ENCODE measurements around the gene GNG13.
A peak's percentile ranks its signal among the peaks of the same experiment; 100 is the strongest.

GNG13 gene

GRCh38 chr16:794091-794822, 6.3 kb downstream of the GNG13 start:
- no peak for DNase-seq (ENCODE audit: low read depth in 2 of 2)

- no peak for DNase-seq (ENCODE audit: low read depth in 2 of 2)
These were observed 7.1 kb downstream of the GNG13 start for GRCh38 chr16:793414-793813.

- no peak for DNase-seq (ENCODE audit: low read depth in 2 of 2)
These were observed 8.1 kb downstream of the GNG13 start for GRCh38 chr16:792221-792995.

DNA sequence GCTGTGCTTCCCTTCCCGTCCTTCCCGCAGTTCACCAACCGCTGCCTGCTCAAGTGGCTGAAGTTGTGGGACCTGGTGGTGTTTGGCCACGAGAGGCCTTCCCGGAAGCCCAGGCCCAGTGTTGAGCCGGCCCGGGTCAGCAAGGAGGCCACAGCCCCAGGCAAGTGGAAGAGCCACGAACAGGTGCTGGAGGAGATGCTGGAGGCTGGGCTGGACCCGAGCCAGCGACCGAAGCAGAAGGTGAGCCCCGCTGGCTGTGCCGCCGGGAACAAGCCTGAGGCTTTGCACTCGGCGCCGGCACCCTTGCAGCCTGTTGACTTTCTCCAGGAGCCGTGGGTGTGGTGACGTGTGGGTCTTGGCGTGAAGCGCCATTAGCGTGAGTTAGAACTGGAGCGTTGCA, 9.4 kb downstream of the GNG13 start:
- DNase-seq (ENCODE audit: low read depth in 2 of 2): no peak

GRCh38 chr16:790086-790485, 10.4 kb downstream of the GNG13 start:
- DNase-seq (ENCODE audit: low read depth in 2 of 2): no peak

- DNase-seq (ENCODE audit: low read depth in 2 of 2): no peak
These were observed 11.2 kb downstream of the GNG13 start for GRCh38 chr16:789191-789850.

DNA sequence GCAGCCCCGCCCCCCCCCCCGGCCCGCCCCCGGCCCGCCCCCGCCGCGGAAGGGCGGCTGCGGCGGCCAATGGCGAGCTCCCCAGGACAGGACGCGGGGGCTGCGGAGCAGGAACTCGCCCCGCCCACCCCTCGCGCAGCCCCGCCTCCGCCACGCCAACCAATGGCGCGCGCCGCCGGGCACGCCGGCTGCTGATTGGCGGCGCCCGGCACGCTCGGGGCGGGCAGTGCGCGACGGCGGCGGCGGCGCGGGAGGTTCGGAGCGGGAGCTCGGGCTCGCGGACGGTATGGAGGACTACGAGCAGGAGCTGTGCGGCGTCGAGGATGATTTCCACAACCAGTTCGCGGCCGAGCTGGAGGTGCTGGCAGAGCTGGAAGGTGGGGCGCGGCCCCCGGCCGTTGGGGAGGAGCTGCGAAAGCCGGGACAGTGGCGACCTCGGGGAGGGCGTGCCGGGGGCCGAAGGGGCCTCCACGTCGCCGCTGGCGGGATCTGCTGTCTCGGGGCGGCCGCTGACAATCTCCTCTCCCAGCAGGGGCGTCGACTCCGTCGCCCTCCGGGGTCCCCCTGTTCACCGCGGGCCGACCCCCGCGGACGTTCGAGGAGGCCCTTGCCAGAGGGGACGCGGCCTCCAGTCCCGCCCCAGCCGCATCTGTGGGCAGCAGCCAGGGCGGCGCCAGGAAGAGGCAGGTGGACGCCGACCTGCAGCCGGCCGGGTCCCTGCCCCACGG, 12.0 kb downstream of the GNG13 start, which contains the start of gene CHTF18:
Gene CHTF18 (plus strand): TSS at position 222 of the 728 bp plus-strand sequence. CDS start 65 bp downstream, at position 287.
- DNase-seq (ENCODE audit: low read depth in 2 of 2): peak; percentile 87 to 92

DNA sequence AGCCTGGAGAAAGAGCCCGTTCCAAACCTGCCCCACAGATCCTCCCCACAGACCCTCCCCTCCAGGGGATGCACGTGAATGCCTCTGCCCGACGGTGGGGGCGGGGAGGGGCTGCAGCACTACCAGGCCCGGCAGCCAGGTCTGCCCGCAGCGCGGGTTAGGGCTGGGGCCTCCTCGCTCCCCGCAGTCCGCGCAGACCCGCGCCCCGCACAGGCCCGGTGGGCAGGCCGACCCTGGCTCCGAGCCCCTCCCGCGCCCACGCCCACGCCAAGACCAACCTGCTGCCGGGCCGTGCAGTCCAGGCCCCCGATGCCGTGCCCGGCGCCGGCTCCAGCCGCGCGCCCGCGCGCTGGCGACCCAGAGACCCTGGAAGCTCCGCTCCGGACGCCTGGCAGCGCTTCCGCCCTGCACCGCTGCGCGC, 12.5 kb downstream of the GNG13 start, which contains the start of gene RPUSD1:
Gene RPUSD1 (minus strand): TSS at position 404 of the 421 bp plus-strand sequence. CDS start 644 bp downstream, outside the sequence.
- DNase-seq (ENCODE audit: low read depth in 2 of 2): no peak

DNA sequence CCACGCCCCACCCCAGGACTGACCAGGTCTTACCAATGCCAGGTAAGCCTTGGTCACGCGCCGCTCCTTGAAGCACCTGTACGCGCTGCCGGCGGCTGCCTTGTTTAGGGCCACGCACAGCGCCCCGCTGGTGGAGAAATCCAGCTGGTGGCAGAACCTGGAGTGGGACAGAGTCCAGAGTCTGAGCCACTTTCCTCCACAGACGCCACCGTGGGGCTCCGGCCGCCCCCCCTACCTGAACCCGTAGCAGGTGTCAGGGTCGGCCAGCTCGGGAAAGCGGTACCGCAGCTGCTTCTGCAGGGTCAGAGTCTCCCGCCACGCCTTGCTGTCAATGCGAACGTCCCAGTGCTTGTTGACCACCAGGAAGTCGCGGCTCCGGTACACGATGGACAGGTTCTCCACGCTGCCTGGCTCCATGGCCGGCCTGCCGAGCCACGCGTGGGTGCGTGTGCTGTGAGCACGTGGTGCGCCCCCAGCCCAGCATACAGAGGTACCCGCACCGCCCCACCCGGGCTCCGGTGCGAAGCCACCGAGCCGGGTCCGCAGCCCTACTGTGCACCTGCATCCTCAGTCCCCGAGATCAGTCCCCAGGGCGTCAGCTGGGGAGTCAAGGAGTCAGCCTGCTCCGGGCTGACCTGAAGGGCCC, 13.1 kb downstream of the GNG13 start:
- no peak for DNase-seq (ENCODE audit: low read depth in 2 of 2)

- DNase-seq (ENCODE audit: low read depth in 2 of 2): peak; percentile 62 to 74
These were observed 14.7 kb downstream of the GNG13 start for GRCh38 chr16:785563-786535.

DNA sequence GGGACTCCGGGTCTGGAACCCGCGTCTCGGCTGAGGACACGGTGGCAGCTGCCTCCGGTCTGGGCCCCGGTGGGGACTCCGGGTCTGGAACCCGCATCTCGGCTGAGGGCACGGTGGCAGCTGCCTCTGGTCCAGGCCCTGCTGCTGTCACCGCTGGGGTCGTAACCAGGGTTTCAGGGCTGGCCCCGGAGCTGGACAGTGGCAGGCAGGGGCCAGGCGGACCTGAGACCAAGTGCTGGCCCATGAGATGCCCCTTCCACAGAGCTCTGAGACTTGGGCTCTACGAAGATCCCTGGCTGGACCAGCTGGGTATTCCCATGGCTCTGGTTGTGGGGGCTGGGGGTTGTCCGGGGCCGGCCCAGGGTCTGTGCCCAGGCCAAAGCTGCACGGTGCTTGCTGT, 16.1 kb downstream of the GNG13 start:
- DNase-seq (ENCODE audit: low read depth in 2 of 2): no peak

- no peak for DNase-seq (ENCODE audit: low read depth in 2 of 2)
These were observed 17.0 kb downstream of the GNG13 start for GRCh38 chr16:783404-784161.

DNA sequence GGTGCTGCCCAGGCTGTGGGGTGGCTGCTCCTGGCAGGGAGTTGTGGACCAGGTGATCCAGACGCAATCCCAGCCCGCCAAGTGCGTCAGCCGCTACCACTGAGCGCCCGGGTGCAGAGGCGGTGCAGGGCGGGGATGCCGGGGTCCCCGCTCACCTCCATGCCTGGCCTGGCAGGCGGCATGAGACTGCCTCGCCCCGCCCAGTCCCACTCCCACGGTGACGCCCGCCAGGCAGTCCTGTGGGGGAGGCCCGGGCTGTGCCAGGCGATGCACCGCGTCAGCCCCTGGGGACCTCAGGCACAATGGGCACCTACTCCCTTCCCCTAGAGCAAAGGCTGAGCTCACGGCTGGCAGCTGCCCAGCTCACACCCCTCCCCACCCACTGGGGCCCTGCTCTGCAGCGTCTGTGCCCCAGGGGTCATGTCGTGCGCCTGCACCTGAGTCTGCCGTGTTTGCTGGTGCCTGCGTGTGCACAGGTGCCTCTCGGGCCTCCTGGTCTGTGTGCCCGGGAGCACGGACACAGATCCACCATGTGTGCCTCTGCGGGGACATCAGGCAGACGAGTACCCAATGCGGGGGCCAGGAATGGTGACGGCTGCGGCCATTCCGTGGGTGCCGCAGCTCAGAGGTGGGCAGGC, 17.6 kb downstream of the GNG13 start:
- DNase-seq (ENCODE audit: low read depth in 2 of 2): no peak

- no peak for DNase-seq (ENCODE audit: low read depth in 2 of 2)
These were observed 18.3 kb downstream of the GNG13 start for GRCh38 chr16:782258-782657.

- DNase-seq (ENCODE audit: low read depth in 2 of 2): no peak
These were observed 19.1 kb downstream of the GNG13 start for GRCh38 chr16:781346-782010.

GRCh38 chr16:780296-780695, 20.2 kb downstream of the GNG13 start:
- no peak for DNase-seq (ENCODE audit: low read depth in 2 of 2)

GRCh38 chr16:779561-779960, 21.0 kb downstream of the GNG13 start:
- no peak for DNase-seq (ENCODE audit: low read depth in 2 of 2)

DNA sequence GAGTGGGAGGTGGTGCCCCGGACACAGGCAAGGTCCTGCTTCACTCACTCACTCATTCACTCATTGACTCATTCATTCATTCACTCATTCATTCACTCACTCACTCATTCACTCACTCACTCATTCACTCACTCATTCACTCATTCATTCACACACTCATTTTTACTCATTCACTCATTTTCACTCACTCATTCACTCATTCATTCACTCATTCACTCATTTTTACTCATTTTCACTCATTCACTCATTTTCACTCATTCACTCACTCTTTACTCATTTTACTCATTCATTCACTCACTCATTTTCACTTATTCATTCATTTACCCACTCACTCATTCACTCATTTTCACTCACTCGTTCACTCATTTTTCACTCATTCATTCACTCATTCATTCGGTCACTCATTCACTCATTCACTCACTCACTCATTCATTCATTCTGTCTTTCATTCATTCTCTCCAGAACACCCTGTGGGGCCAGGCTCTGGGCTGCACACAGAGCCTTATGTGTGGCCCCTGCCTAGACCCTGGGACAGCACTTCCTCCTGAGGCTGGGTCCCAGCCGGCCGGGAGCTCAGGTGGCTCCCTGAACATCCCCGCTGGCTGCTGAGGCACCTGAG, 21.5 kb downstream of the GNG13 start:
- no peak for DNase-seq (ENCODE audit: low read depth in 2 of 2)

All from activated CD4-positive, alpha-beta T cell treated with anti-CD3 and anti-CD28 coated beads for 24 hours (primary cell).